H9 (cell line): ENCODE results near the gene MRPL43. TPM values are rescaled to one million over a fixed set of nuclear protein-coding genes. Genes with fewer than 3 reads are reported as not detected.
A peak's percentile ranks its signal among the peaks of the same experiment; 100 is the strongest.

Experiments used
- DNase-seq: peaks from one replicate; pipeline ENCODE4 v3.0.0-alpha.2; 2017
- H2AFZ ChIP-seq: one replicate; pipeline ENCODE4 v1.6.1; 2013; ENCODE audit warnings: mild to moderate bottlenecking, low read length, control low read depth, moderate library complexity
- H2AK5ac ChIP-seq: 2 replicates; pipeline ENCODE4 v1.6.1; 2013; ENCODE audit warnings: low read length, control low read depth, mixed read lengths; ENCODE audit not compliant: insufficient read length
- H2BK120ac ChIP-seq: one replicate; pipeline ENCODE4 v1.6.1; 2013; ENCODE audit warnings: low read depth, mild to moderate bottlenecking, low read length, control low read depth, inconsistent platforms; ENCODE audit not compliant: poor library complexity, severe bottlenecking
- H2BK12ac ChIP-seq: 2 replicates; pipeline ENCODE4 v1.6.1; 2013; ENCODE audit warnings: low read length, control low read depth, mixed read lengths, low read depth; ENCODE audit not compliant: insufficient read length
- H2BK15ac ChIP-seq: 2 replicates; pipeline ENCODE4 v1.6.1; 2013; ENCODE audit warnings: low read depth, low read length, control low read depth
- H2BK20ac ChIP-seq: one replicate; pipeline ENCODE4 v1.6.1; 2013; ENCODE audit warnings: low read depth, mild to moderate bottlenecking, low read length, control low read depth, inconsistent platforms; ENCODE audit not compliant: poor library complexity, severe bottlenecking
- H2BK5ac ChIP-seq: 2 replicates; pipeline ENCODE4 v1.6.1; 2013; ENCODE audit warnings: low read length, control low read depth, mixed read lengths; ENCODE audit not compliant: insufficient read length
- H3K14ac ChIP-seq: 2 replicates; pipeline ENCODE4 v1.6.1; 2013; ENCODE audit warnings: low read length, control low read depth; ENCODE audit not compliant: insufficient read depth
- H3K18ac ChIP-seq: 2 replicates; pipeline ENCODE4 v1.6.1; 2013; ENCODE audit warnings: low read depth, mild to moderate bottlenecking, mixed read lengths, low read length, control low read depth; ENCODE audit not compliant: insufficient read length
- H3K23ac ChIP-seq: 2 replicates; pipeline ENCODE4 v1.6.1; 2013; ENCODE audit warnings: low read length, control low read depth, mixed read lengths, low read depth; ENCODE audit not compliant: insufficient read length
- H3K23me2 ChIP-seq: 2 replicates; pipeline ENCODE4 v1.6.1; 2013; ENCODE audit warnings: low read depth, mild to moderate bottlenecking, mixed read lengths, low read length, control low read depth; ENCODE audit not compliant: insufficient read length, poor library complexity, severe bottlenecking
- H3K27ac ChIP-seq: 2 replicates; pipeline ENCODE4 v1.5.1; 2013; ENCODE audit warnings: low read length, control low read depth, mixed read lengths, low read depth; ENCODE audit not compliant: insufficient read length
- H3K27me3 ChIP-seq: 2 replicates; pipeline ENCODE4 v1.6.1; 2013; ENCODE audit warnings: low read length, control low read depth, inconsistent platforms; ENCODE audit not compliant: insufficient read depth
- H3K4ac ChIP-seq: 2 replicates; pipeline ENCODE4 v1.6.1; 2013; ENCODE audit warnings: low read depth, mild to moderate bottlenecking, control low read depth, inconsistent platforms, low read length, moderate library complexity
- H3K4me1 ChIP-seq: 2 replicates; pipeline ENCODE4 v1.6.1; 2013; ENCODE audit warnings: low read length, control low read depth, inconsistent platforms; ENCODE audit not compliant: insufficient read depth
- H3K4me2 ChIP-seq: 2 replicates; pipeline ENCODE4 v1.6.1; 2013; ENCODE audit warnings: low read length, control low read depth, mixed read lengths; ENCODE audit not compliant: insufficient read length, insufficient read depth
- H3K56ac ChIP-seq: 2 replicates; pipeline ENCODE4 v1.6.1; 2013; ENCODE audit warnings: low read depth, mild to moderate bottlenecking, mixed read lengths, low read length, control low read depth; ENCODE audit not compliant: insufficient read length
- H3K79me1 ChIP-seq: 2 replicates; pipeline ENCODE4 v1.6.1; 2013; ENCODE audit warnings: low read depth, mild to moderate bottlenecking, moderate library complexity, low read length, control low read depth, inconsistent platforms; ENCODE audit not compliant: insufficient read depth, poor library complexity, severe bottlenecking
- H3K79me2 ChIP-seq: 2 replicates; pipeline ENCODE4 v1.6.1; 2013; ENCODE audit warnings: low read length, control low read depth, inconsistent platforms; ENCODE audit not compliant: insufficient read depth
- H3K9ac ChIP-seq: 2 replicates; pipeline ENCODE4 v1.6.1; 2013; ENCODE audit warnings: low read length, control low read depth, mixed read lengths; ENCODE audit not compliant: insufficient read length; ENCODE audit errors: extremely low read depth
- H3K9me3 ChIP-seq: one replicate; pipeline ENCODE4 v1.6.1; 2013; ENCODE audit warnings: low read depth, low read length, inconsistent platforms; ENCODE audit not compliant: control insufficient read depth
- H3T11ph ChIP-seq: one replicate; pipeline ENCODE4 v1.6.1; 2013; ENCODE audit warnings: mild to moderate bottlenecking, low read length, control low read depth, inconsistent platforms
- H4K20me1 ChIP-seq: one replicate; pipeline ENCODE4 v1.6.1; 2013; ENCODE audit not compliant: control insufficient read depth, insufficient read length, insufficient read depth
- H4K5ac ChIP-seq: 2 replicates; pipeline ENCODE4 v1.6.1; 2013; ENCODE audit warnings: low read depth, mild to moderate bottlenecking, mixed read lengths, low read length, control low read depth; ENCODE audit not compliant: insufficient read length
- H4K8ac ChIP-seq: replicated peaks from 2 replicates; pipeline ENCODE4 v1.6.1; 2013; ENCODE audit warnings: low read length, control low read depth, mixed read lengths, low read depth; ENCODE audit not compliant: insufficient read length
- H4K91ac ChIP-seq: 2 replicates; pipeline ENCODE4 v1.6.1; 2013; ENCODE audit warnings: low read depth, mild to moderate bottlenecking, moderate library complexity, mixed read lengths, low read length, control low read depth; ENCODE audit not compliant: insufficient read length
- H3K27ac Mint-ChIP-seq, 3 experiments: 2 replicates in 2 of 3; 3 replicates in 1 of 3; pipeline ENCODE4 v1.8.0; 2020 to 2021; ENCODE audit warnings: mixed read lengths in 3 of 3, mild to moderate bottlenecking in 1 of 3, moderate library complexity in 1 of 3
- H3K27me3 Mint-ChIP-seq: 2 replicates; pipeline ENCODE4 v1.8.0; 2021; ENCODE audit warnings: low read depth, mild to moderate bottlenecking, moderate library complexity, mixed read lengths
- H3K36me3 Mint-ChIP-seq, 3 experiments: 2 replicates in 2 of 3; 3 replicates in 1 of 3; pipeline ENCODE4 v1.8.0; 2020 to 2021; ENCODE audit warnings: low read depth in 3 of 3, mixed read lengths in 3 of 3; ENCODE audit not compliant: insufficient read depth in 1 of 3
- H3K4me1 Mint-ChIP-seq, 2 experiments: 2 replicates each; pipeline ENCODE4 v1.8.0; 2020; ENCODE audit warnings: mixed read lengths in 2 of 2
- H3K4me3 Mint-ChIP-seq, 2 experiments: 2 replicates in 1 of 2; 3 replicates in 1 of 2; pipeline ENCODE4 v1.8.0; 2020 to 2021; ENCODE audit warnings: mild to moderate bottlenecking in 2 of 2, mixed read lengths in 2 of 2, moderate library complexity in 1 of 2
- H3K9me3 Mint-ChIP-seq, 2 experiments: 2 replicates in 1 of 2; 3 replicates in 1 of 2; pipeline ENCODE4 v1.8.0; 2020; ENCODE audit warnings: mild to moderate bottlenecking in 2 of 2, mixed read lengths in 2 of 2, moderate library complexity in 1 of 2
- CTCF ChIP-seq: fragments of 200-600 bp; sonication (generic); conservative IDR thresholded peaks from 3 replicates; pipeline ENCODE4 v1.8.0; 2021; ENCODE audit warnings: antibody characterized with exemption, mild to moderate bottlenecking
- WGBS: extraction: QIAGEN DNeasy Blood & Tissue Kit; methylation state at CpG from one replicate; pipeline ENCODE4 v1.1.7; 2013; ENCODE audit warnings: missing lambda C conversion rate, low lambda C conversion rate, mixed read lengths; ENCODE audit not compliant: insufficient read length; ENCODE audit errors: extremely low coverage; 5-methylcytosine and 5-hydroxymethylcytosine counted together
- total RNA-seq: library from RNA; stranded (reverse); gene quantifications from 2 replicates; pipeline ENCODE4 v1.2.1, GENCODE V29; 2021

Gene MRPL43
- total RNA-seq, 1 experiment from 2014 or later: 70.3 TPM

DNA sequence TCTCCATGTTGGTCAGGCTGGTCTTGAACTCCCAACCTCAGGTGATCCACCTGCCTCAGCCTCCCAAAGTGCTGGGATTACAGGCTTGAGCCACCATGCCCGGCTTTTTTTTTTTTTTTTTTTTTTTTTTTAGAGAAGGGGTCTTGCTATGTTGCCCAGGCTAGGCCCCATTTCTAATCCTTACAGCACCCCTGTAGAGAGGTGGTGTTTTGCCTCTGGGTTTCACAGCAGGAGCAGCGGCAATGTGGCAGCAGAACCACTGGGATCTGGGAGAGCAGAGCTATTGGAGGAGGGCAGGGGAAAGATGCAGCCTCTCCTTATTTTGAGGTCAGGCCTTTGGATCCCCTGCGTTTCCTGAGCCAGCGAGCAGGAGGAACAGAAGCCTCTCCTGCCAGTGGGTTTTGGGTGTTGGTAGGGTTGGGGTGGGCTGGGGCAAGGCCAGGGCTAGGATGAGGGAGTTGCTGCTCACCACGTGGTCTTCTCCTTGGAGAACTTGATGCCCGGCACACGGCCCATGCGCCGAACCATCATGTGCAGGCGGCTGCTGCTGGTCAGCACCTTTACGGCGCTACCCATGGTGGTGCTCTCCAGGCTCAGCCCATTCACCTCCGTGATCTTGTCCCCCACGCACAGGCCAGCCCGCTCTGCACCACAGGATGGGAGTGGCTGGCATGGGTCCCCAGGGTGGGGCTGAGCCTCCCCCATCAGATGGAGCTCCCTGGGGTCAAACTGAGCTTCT is 35.8 kb upstream of the MRPL43 start:
- no peak overlapping the region for H3K18ac ChIP-seq
- no peaks in the 10 kb centered on the region for H3K9me3 ChIP-seq
- no peak overlapping the region for H3K4ac ChIP-seq
- H3K23ac ChIP-seq: no peak overlapping the region
- DNase-seq: no peak
- H3K4me1 ChIP-seq: no peaks in the 10 kb centered on the region; the same call in 1 of the 2 replicates
- H2AK5ac ChIP-seq: no peak overlapping the region
- no CpG with 5 or more reads among the region's 15 CpGs for WGBS
- no peak overlapping the region for H3T11ph ChIP-seq
- no peak overlapping the region for H2AFZ ChIP-seq
- no peak overlapping the region for H2BK5ac ChIP-seq
- no peak overlapping the region for H3K4me3 Mint-ChIP-seq
- H4K5ac ChIP-seq: no peak overlapping the region
- no peaks in the 10 kb centered on the region for H3K36me3 Mint-ChIP-seq
- H4K8ac ChIP-seq: no peak overlapping the region
- peaks cover 49% of the 10 kb centered on the region for H3K27me3 Mint-ChIP-seq
- H3K23me2 ChIP-seq: peaks cover 6% of the 10 kb centered on the region
- no peak overlapping the region for H3K9ac ChIP-seq
- H2BK20ac ChIP-seq: no peak overlapping the region
- no peak for TF ChIP-seq CTCF
- H3K9me3 Mint-ChIP-seq: no peaks in the 10 kb centered on the region
- peaks cover 8% of the 10 kb centered on the region; the same call in 1 of the 2 replicates for H3K27me3 ChIP-seq
- H3K27ac Mint-ChIP-seq: peak overlapping the region in 1 of 3 experiments; percentile 27; a peak in 1 of 7 replicates
- no peak overlapping the region for H3K27ac ChIP-seq
- no peak overlapping the region for H2BK120ac ChIP-seq
- no peaks in the 10 kb centered on the region for H4K20me1 ChIP-seq
- peaks cover 12 to 25% of the 10 kb centered on the region in 2 experiments for H3K4me1 Mint-ChIP-seq
- no peak overlapping the region for H3K56ac ChIP-seq
- no peak overlapping the region for H3K4me2 ChIP-seq
- H3K14ac ChIP-seq: no peak overlapping the region
- no peak overlapping the region for H2BK12ac ChIP-seq
- no peaks in the 10 kb centered on the region for H3K79me2 ChIP-seq
- no peaks in the 10 kb centered on the region for H3K79me1 ChIP-seq
- no peak overlapping the region for H2BK15ac ChIP-seq
- H4K91ac ChIP-seq: no peak overlapping the region
